NCI-H748 (cell line): ENCODE results near the gene FOXB2.
"Not testable (repeated sequence)": the region's sequence is repeated elsewhere in the genome, so short reads cannot be mapped to it uniquely, and the experiment has no call there.

ENCODE experiments used
- DNase-seq: peaks from one replicate; lab custom pipeline; 2025; ENCODE audit not compliant: unreplicated experiment; lab: John Stamatoyannopoulos, UW

Gene FOXB2

DNA sequence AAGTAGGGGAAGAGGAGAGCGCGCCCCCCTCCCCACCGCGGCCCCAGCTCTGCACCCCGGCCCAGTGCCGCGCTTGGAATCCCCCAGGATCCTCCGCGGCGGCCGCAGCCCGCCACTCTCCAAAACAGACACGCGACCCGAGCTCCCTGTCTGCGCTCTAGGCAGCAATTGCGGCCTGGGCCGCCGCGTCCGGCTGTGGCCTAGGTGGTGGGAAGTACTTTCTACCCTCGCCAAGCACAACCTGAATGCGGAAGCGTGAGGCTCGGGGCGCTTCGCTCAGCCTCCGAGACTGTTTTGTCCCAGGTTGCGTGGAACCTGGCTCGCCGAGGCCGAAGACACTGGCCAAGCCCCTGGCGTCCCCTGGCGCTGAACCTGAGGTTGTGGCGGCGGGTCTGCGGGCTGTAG is 3.3 kb upstream of the FOXB2 start:
- DNase-seq: no peak

DNA sequence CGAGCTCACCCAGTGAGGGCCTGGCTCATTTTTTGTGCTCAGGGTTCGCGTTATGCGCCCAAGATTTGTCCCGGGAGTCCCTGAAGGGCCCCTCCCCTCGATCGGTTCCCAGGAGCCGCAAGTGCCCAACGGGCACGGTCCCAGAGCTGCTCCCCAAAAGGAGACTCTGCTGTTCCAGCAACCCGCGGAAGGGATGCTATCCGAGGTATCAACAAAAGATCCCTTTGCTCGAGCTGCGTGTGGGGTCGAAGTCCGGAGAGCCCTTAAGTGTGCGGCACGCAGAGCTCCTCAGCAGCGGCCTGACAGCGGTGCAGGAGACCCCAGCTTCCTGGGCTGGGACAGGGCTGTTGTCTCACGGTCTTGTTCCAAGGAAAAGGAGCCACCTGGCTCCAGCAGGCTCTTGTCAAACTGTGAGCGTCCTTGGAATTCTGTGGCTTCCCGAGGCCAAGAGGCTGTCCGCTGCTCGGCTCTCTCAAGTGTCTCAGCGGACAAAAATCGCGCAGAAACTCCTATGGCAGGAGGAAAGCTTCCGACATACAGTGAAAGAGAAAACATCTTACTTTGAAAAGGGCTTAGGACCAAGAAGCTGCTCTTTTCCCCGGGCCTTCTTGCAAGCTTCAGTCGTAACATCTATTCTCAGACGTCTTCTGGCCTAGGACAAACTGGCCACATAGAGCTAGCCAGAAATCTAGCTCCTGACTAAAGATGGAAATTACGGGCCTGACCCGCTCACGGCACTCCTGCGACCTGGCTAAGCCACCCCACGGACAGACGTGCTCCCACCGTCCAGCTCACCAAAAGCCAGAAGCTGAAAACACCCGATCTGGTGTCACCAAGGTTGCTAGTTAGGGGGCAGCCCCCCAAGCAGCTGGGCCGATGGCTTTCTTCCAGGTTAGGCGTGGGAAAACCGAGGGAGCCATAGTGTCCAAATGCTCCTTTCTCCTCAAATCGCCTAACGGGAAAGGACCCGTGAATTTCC is 2.6 kb upstream of the FOXB2 start:
- DNase-seq: no peak

DNA sequence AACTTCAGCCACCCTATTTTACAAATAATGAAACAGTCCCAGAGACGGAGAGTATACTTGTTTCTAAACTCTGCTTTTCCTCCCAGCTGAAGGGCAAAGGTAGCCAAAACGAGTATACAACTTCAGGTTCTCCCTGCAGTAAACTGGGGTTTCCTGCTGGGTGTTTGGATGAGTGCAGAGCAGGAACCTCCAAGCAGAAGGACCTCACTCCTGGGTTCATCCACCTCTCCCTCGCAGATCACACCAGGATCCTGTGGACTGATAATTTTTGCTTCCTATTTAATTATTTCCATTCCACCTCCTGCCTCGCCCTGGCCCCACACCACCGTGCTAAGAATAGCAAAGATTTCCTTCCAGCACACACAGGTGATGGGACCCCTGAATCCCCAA is 2.0 kb upstream of the FOXB2 start:
- no peak for DNase-seq

DNA sequence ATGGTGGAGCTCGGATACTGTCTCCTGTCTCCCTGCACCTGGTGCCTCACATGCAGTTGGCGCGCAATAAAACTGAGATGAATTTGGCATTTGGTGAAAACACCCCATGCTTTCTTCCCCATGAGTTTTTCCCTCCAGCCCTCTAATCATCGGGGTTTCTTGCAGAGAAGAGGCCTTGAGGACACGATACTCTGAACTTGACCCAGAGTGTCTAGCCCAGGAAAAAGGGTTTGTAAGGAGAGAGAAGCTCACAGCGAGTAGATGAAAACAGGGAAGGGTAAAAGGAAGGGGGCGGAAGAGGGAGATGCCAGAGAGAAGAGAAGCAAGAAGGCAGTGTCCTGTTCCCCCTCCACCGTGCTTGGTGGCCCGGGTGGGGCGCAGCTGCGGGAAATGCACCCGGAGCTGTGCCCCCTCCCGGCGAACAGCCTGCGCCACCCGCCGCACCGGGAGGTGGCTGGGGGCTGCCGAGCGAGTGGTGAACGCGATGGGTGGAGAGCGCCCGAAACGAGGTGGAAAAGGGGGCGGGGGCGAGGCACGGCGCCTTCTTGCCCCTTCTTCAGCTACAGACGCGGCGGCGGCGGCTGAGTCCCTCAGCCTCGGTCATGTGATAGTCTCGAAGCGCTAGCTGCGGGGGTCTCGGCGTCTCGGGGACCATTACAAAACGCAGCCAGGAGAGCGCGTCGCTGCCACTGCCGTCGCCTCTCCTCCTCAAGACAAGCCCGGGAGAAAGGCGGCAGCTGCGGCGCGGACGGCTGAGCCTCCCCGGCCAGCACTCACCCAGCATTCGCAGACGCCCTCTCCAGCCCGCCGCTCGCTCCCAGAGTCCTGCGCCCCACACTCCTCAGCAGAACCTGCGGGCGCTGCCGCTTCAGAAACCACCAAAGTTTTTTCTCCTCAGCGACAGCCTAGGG is 1.1 kb upstream of the FOXB2 start:
- DNase-seq: peak; percentile 88

DNA sequence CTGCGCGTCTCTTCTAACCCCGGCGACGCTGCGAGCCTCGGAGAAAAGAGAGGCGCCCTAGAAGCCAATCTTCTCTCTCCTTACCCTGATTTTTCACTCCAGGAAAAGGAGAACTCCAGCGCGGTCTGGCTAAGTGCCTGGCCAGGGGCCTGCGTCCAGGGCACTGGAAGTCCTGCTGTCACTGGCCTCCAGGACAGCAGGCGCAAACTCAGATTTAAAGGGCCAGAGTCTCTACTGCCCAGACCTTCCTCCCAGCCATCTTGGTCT is 553 bp upstream of the FOXB2 start:
- peak; percentile 74 for DNase-seq

DNA sequence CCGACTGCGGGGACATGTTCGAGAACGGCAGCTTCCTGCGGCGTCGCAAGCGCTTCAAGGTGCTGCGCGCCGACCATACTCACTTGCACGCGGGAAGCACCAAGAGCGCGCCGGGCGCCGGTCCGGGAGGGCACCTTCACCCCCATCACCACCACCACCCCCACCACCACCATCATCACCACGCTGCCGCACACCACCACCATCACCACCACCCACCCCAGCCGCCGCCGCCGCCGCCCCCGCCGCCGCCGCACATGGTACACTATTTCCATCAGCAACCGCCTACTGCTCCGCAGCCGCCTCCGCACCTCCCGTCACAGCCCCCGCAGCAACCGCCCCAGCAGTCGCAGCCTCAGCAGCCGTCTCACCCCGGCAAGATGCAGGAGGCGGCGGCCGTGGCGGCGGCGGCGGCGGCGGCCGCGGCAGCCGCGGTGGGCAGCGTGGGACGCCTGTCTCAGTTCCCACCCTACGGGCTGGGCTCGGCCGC is 514 bp downstream of the FOXB2 start:
- DNase-seq: no peak

DNA sequence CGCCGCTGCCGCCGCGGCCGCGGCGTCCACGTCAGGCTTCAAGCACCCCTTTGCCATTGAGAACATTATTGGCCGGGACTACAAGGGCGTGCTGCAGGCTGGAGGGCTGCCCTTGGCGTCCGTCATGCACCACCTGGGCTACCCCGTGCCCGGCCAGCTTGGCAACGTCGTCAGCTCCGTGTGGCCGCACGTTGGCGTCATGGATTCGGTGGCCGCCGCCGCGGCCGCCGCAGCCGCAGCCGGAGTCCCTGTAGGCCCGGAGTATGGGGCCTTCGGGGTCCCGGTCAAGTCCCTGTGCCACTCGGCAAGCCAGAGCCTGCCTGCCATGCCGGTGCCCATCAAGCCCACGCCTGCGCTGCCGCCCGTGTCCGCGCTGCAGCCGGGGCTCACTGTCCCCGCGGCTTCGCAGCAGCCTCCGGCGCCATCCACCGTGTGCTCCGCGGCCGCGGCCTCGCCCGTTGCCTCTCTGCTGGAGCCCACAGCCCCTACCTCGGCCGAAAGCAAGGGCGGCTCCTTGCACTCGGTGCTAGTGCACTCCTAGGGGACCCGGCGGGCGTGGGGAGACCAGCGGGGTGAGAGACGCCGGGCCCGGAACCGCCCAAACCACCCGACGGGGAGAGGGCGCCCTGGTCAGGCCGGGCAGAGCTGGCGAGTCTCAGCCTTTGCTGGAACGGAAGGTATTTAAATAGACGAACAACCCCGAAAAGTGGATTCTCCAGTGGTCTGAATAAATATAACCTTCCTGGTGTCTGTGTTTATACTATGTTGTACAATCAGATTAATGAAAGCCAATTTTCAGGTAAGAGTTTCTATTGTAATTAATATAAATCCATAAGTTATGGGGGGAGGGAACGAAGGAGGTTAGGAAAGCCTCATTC is 1.2 kb downstream of the FOXB2 start:
- peak; percentile 77 for DNase-seq

DNA sequence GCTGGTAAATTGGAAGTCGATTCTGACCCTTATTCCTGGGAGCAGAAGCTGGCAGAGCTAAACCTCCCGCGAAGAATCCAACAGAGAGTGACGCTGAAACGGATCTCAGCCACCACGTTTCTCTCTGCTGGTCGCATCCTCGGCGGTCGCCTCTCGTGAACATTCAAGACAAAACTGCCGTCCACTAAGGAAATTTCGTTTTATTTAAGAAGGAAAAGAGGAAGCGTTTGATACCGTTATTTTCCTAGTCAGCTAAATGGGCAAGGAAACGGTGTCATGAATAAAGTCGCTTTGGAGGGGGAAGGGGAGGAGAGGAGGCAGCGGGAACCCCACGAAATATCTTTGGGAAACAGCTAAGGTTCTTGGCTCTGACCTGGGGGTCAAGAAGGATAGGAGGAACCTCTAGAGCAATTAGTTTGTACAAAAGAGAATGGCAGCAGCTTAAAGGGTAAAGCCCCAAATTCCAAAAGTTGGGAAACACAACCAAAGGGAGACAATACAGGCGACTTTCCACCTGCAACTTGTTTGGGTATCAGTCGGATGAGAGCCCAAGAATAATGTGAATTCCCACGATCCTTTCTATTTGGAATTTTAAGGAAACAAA is 1.9 kb downstream of the FOXB2 start:
- no peak for DNase-seq

DNA sequence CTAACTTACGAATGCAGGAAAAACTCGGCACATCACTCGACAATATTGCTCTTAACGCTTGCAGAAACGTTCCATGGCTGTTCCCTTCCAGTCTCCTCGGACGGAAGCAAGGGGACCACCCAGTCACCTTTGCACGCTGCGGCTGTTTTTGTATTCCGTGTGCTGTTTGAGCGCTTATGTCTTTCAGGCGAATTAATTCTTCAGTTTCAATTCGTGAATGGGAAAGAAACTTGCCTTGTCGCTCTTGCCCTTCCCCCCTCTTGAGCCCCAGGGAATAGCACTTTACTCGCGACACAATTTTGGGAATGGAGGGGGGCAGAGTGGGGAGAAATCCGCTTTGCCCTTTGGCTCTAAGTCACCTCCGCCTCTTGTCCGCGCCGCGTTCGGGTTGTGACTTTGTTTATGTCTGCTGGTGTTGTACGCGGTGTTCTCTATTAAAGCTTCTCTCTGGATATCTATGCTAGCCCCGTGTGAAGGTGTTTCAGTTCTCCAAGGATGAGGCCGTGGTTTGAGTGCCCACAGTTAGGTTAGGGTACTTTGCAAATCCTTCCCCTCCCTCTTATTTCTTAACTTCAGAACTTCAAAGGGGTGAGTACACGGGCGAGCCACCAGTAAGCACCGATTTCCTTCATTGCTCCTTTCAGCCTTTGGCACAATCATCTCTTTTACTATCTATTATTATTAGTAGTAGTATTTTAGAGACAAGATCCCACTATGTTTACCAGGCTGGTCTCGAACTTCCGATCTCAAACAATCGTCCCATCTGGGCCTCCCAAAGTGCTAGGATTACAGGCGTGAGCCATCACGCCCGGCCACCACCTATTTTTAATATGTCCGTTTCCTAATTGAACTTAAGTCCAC is 2.7 kb downstream of the FOXB2 start:
- DNase-seq: no peak

DNA sequence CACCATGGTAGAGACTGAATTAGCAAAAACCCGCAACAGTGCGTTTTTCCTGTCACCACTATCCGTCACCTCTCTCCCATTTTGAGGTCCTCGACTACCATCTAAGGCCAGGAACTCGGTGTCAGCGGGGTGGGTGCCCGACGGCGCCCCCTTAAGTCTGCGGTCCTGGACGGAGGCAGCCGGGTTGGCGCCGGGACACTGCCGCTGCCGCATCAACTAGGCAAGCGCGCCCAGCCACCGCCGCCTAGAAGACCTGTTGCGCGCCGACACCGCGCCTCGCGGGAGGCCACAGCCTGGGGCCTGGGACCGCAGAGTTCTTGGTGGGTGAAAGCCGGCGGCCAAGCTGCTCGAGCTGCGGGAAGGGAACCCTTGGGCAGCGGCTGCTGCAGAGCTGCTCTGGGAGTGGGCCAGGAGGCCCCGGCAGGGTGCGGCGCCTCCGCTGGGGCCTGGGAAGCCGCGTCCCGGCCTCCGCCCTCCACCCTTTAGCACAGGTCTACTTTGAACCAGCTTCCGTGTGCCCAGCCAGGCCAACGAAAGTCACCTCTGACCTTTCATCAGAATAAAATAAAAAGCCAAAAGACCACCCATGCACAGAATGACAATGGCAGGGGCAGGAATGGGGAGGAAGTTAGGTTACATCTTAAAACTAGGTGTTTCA is 3.5 kb downstream of the FOXB2 start:
- DNase-seq: no peak

DNA sequence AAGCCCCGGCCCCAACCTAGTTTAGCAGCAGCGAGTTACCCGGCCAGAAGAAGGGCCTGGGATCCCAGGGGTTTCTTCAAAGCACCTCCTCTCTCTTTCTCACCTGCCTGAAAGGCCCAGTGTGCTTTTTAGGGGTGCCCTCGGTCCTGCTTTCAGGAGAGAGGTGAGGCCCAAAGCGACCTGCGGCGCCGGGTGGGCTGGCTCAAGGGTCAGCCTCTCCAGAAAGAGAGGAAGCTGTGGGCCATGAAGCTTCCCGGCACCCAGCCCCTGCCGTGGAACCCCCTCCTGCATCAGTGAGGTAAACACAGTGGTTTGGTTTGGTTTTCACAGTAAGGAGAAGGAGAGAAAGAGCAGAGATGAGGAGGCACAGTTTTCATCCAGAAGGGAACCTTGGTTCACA is 4.3 kb downstream of the FOXB2 start:
- DNase-seq: no peak

DNA sequence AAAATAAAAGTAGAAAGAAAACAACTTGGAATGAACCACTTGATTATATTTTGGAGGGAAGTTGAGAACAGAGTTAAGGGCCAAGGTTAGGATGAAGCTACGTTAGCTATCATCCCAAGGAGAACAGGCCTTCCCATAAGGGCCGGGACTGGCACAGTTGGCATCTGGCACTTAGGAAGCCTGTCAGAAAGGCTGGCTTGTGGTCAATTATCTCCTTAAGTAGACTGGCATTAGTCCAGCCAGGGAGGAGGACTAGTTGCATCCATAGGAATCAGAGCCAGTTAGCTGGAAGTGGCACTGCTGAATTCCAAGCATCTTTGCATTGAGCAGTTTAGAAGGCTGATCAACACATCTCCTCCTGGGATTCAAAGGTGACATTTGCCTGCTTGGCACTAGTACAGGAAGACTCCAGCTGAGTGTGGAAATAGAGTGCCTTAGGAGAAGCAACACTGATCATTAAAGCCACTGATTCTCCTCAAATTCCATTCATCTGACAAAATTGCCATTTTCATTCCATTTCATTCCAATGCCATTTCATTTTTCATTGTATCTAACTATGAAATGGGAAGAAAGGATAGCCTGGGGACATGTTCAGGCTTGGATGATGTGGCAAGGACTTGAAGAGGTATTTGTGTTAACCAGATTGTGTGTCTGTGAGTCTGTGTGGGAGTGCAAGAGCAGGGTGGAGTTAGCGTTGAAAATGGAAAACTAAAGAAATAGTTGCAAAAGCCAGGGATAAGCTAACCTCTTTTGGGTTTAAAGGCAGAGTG is 5.5 kb downstream of the FOXB2 start:
- no peak for DNase-seq

DNA sequence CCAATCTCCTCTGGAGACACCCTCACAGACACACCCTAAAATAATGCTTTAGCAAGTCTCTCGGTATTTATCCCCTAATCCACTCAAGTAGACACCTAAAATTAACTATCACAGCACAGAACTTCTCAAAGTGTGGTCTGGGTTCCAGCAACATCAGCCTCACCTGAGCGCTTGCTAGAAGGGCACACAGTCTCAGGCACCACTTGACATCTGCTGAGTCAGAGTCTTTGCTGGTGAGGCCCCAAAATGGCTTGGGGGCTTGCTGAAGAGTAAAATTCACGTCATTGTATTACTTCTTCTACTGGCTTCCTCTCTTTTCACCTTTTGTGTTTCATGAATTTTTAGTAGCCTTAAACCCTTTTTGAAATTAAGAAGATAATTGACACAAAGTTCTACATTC is 9.0 kb downstream of the FOXB2 start:
- no peak for DNase-seq

DNA sequence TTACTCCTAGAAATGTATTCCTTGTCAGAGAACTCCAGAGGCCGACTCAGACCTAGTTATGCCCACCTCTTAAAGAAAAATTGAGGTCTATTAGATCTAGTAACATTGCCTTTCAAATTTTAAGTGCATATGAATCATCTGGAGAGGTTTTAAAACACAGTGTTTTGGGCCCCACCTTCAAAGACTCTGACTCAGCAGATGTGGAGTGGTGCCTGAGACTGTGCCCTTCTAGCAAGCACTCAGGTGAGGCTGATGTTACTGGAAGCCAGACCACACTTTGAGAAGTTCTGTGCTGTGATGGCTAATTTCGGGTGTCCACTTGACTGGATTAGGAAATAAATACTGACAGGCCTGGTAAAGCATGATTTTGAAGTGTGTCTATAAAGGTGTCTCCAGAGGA is 10.6 kb downstream of the FOXB2 start:
- no peak for DNase-seq

DNA sequence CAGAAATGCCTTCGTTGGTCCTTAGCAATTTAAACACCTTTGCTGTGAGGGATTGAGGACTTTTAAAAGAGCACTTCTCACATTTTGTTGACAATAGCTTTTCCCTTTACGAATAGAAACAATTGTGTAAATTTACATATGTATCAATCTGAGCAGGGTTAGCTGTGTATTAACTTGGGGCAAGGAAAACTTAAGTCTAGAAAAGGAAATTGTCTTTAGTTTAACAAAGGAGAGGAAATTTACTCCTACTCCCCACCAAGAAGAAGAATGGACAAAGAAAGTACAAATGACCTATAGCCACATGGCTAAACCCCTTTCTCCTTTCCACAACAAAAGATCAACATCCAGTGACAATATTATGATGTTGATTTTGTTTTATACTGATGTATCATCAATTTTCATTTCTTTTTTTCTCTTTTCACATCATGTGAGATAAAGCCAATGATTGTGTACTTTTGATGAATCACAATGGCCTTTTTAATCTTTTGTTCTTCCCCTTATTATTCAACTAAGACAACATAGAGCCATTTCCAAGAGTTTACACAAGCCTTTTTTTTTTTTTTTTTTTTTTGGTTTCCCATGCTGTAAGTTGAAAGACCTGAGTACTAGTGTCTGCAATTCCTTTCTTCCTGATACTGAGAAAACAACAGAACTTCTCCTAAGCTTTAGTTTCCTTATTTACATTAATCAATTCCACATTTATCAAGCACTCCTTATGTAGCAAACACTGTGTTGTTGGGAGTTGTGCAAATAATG is 19.0 kb downstream of the FOXB2 start:
- peak; percentile 52 for DNase-seq

DNA sequence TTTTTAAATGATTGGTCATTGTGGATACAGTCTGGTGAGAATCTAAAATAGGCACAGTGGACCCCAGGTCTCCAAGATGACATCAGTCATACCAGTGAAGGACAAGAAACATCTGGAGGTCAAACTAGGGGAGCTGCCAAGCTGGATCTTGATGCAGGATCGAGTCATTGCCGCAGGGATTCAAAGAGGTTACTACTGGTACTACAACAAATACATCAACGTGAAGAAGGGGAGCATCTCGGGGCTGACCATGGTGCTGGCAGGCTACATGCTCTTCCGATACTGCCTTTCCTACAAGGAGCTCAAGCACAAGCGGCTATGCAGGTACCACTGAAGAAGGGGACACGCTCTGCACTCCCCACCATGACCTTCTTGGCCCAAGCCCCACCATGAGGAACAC is 20.9 kb downstream of the FOXB2 start:
- DNase-seq: no peak

DNA sequence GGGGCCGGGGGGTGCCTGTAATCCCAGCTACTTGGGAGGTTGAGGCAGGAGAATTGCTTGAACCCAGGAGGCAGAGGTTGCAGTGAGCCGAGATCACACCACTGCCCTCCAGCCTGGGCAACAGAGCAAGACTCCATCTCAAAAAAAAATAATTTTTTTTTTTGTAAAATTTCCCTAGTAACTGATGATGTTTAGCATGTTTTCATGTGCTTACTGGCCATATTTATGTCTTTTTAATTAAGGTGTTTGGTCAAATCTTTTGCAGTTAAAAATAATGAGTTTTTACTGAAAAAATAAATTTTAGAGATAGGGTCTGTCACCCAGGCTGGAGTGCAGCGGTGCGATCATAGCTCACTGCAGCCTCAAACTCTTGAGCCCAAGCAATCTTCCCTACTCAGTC is 24.3 kb downstream of the FOXB2 start:
- not testable (repeated sequence) for DNase-seq

DNA sequence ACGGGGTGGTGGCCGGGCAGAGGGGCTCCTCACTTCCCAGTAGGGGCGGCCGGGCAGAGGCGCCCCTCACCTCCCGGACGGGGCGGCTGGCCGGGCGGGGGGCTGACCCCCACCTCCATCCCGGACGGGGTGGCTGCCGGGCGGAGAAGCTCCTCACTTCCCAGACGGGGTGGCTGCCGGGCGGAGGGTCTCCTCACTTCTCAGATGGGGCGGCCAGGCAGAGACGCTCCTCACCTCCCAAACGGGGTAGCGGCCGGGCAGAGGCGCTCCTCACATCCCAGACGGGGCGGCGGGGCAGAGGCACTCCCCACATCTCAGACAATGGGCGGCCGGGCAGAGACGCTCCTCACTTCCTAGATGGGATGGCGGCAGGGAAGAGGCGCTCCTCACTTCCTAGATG is 41.2 kb downstream of the FOXB2 start:
- DNase-seq: not testable (repeated sequence)
